Gastrocnemius medialis (tissue), 4 donors: ENCODE results near the gene ABCC5. TPM values are rescaled to one million over a fixed set of nuclear protein-coding genes. Genes with fewer than 3 reads are reported as not detected.

Experiments used
- ATAC-seq, 2 donors: fragments of 150-250 bp; one replicate each; pipeline ENCODE4 v1.9.1; 2016
- DNase-seq, 2 donors: peaks; one replicate each; pipeline ENCODE4 v3.0.0-alpha.2; 2019
- H3K27ac ChIP-seq, 4 donors: fragments of 200-600 bp; sonication (generic); 1 replicate in 1 of 4; 2 replicates in 3 of 4; pipeline ENCODE4 v1.5.1; 2016 to 2018; ENCODE audit warnings: mild to moderate bottlenecking in 2 of 4, moderate library complexity in 1 of 4
- H3K27me3 ChIP-seq, 3 donors: fragments of 200-600 bp; sonication (generic) in 2 of 3; 1 replicate in 1 of 3; 2 replicates in 2 of 3; pipeline versions ENCODE4 v1.5.1 to v1.6.0; 2016 to 2019; ENCODE audit warnings: mild to moderate bottlenecking in 1 of 3, moderate library complexity in 1 of 3
- H3K36me3 ChIP-seq, 2 donors: fragments of 200-600 bp; sonication (generic) in 1 of 2; one replicate each; pipeline ENCODE4 v1.5.1; 2017 to 2018
- H3K4me1 ChIP-seq, 2 donors: fragments of 200-600 bp; sonication (generic) in 1 of 2; one replicate each; pipeline ENCODE4 v1.5.1; 2016 to 2017; ENCODE audit warnings: mild to moderate bottlenecking in 2 of 2
- H3K4me3 ChIP-seq, 4 donors: fragments of 200-600 bp; sonication (generic) in 3 of 4; 1 replicate in 1 of 4; 2 replicates in 3 of 4; pipeline ENCODE4 v1.5.1; 2016 to 2019; ENCODE audit warnings: mild to moderate bottlenecking in 2 of 4
- H3K9me3 ChIP-seq, 3 donors: fragments of 200-600 bp; sonication (generic) in 2 of 3; 1 replicate in 1 of 3; 2 replicates in 2 of 3; pipeline ENCODE4 v1.5.1; 2016 to 2019
- CTCF ChIP-seq, 5 experiments: fragments of 450-650 bp in 3 of 5; fragments of 200-600 bp in 2 of 5; sonication (generic) in 2 of 5; IDR thresholded peaks in 4 of 5; conservative IDR thresholded peaks in 1 of 5; 1 replicate in 4 of 5; 2 replicates in 1 of 5; pipeline ENCODE4 v1.5.1; 2016 to 2019; ENCODE audit warnings: antibody characterized with exemption in 5 of 5, mild to moderate bottlenecking in 3 of 5, moderate library complexity in 3 of 5
- POLR2A ChIP-seq, 2 donors: fragments of 450-650 bp; IDR thresholded peaks; one replicate each; pipeline ENCODE4 v1.6.1; 2017; ENCODE audit warnings: antibody characterized with exemption in 2 of 2, mild to moderate bottlenecking in 2 of 2, moderate library complexity in 2 of 2
- in situ Hi-C, 4 donors: fragments of 200-750 bp; cut with MboI; loops; one replicate each; pipeline versions ENCODE4 v1.15.0 to v1.8.0; 2017; ENCODE audit warnings: low sequenced_read_pairs in 4 of 4
- intact Hi-C: fragments of 100-400 bp; cut with DNase I; formaldehyde crosslinking; loops from one replicate; pipeline ENCODE4 v1.15.1; 2023; ENCODE audit warnings: low total_unique reads
- total RNA-seq, 4 donors: library from RNA; depleted of rRNA; stranded (reverse); fragments of >200 nt; gene quantifications; one replicate each; pipeline versions ENCODE4 v1.1.0 to v1.2.3, GENCODE V29; 2016

ABCC5 gene
- total RNA-seq = 10 to 100 TPM; 20.4 to 52.2 (median 39.5) TPM

- in situ Hi-C loops (loop anchor here in 1 of 4 donors (10.0 kb wide), 1 partner anchor 123 kb away; no protein-coding TSS in a partner anchor), intact Hi-C loops (loop anchor here (1.0 to 10.0 kb wide), 9 partner anchors 38 to 797 kb away; partner anchors contain the start of genes AP2M1, EEF1AKMT4, EIF2B5 and KLHL24)
- TF ChIP-seq CTCF (IDR thresholded peaks at IDR 0.05 in 4 of 5, conservative IDR thresholded peaks at IDR 0.05 in 1 of 5) = peak in 3 of 5 experiments; percentile 42 to 56 (median 52)
- TF ChIP-seq POLR2A (IDR thresholded peaks at IDR 0.05) = peak; percentile 65 to 88
- H3K36me3 ChIP-seq = peaks cover 0 to 13% of the 10 kb centered on the region in 2 donors
- no peaks in the 10 kb centered on the region for H3K27me3 ChIP-seq
- H3K4me3 ChIP-seq = peak within 1 kb of the TSS; percentile 98 to 100 (median 100)
- peak within 1 kb of the TSS; percentile 87 to 98 (median 92) for H3K27ac ChIP-seq
- H3K4me1 ChIP-seq = peaks cover 19 to 37% of the 10 kb centered on the region in 2 donors
- ATAC-seq = peak; percentile 87 to 88
- H3K9me3 ChIP-seq = no peaks in the 10 kb centered on the region
- peak; percentile 92 to 93 for DNase-seq
These were observed at the start of gene ABCC5 for GRCh38 chr3:184017672-184018423. TSS of gene ABCC5 (minus strand) at chr3:184017884. CDS start at chr3:184014392, 3,492 bp downstream.

GRCh38 chr3:184066211-184066610 lies 48.5 kb upstream of the ABCC5 start:
- DNase-seq (no peak), ATAC-seq (no peak)
- Histone ChIP-seq H3K27me3 (no peaks in the 10 kb centered on the region), H3K4me1 (no peaks in the 10 kb centered on the region), H3K27ac (no peak overlapping the region), H3K4me3 (no peak overlapping the region), H3K9me3 (no peaks in the 10 kb centered on the region), H3K36me3 (no peaks in the 10 kb centered on the region)
- intact Hi-C loops = no loop called here
- in situ Hi-C loops = no loop called here
- no peak for TF ChIP-seq CTCF (IDR thresholded peaks at IDR 0.05 in 4 of 5, conservative IDR thresholded peaks at IDR 0.05 in 1 of 5)
- no peak for TF ChIP-seq POLR2A (IDR thresholded peaks at IDR 0.05)

- ATAC-seq = no peak
- H3K36me3 ChIP-seq = no peaks in the 10 kb centered on the region
- no peak for TF ChIP-seq CTCF (IDR thresholded peaks at IDR 0.05 in 4 of 5, conservative IDR thresholded peaks at IDR 0.05 in 1 of 5)
- TF ChIP-seq POLR2A (IDR thresholded peaks at IDR 0.05) = no peak
- H3K4me1 ChIP-seq = no peaks in the 10 kb centered on the region
- intact Hi-C loops (no loop called here), in situ Hi-C loops (no loop called here)
- no peak overlapping the region for H3K4me3 ChIP-seq
- no peak for DNase-seq
- no peaks in the 10 kb centered on the region for H3K9me3 ChIP-seq
- H3K27ac ChIP-seq = no peak overlapping the region
- H3K27me3 ChIP-seq = no peaks in the 10 kb centered on the region
These were observed 45.0 kb upstream of the ABCC5 start for GRCh38 chr3:184062637-184063036.

GRCh38 chr3:184059424-184059823 lies 41.7 kb upstream of the ABCC5 start:
- Histone ChIP-seq H3K36me3 (no peaks in the 10 kb centered on the region), H3K4me1 (no peaks in the 10 kb centered on the region), H3K9me3 (no peaks in the 10 kb centered on the region), H3K4me3 (no peak overlapping the region), H3K27ac (no peak overlapping the region), H3K27me3 (no peaks in the 10 kb centered on the region)
- intact Hi-C loops (no loop called here), in situ Hi-C loops (loop anchor here in 1 of 4 donors (10.0 kb wide), 1 partner anchor 55 kb away; no protein-coding TSS in a partner anchor)
- DNase-seq = no peak
- ATAC-seq = no peak
- TF ChIP-seq POLR2A (IDR thresholded peaks at IDR 0.05) = no peak
- TF ChIP-seq CTCF (IDR thresholded peaks at IDR 0.05 in 4 of 5, conservative IDR thresholded peaks at IDR 0.05 in 1 of 5) = no peak
